ENCODE data around the gene MRTFA.

DNA sequence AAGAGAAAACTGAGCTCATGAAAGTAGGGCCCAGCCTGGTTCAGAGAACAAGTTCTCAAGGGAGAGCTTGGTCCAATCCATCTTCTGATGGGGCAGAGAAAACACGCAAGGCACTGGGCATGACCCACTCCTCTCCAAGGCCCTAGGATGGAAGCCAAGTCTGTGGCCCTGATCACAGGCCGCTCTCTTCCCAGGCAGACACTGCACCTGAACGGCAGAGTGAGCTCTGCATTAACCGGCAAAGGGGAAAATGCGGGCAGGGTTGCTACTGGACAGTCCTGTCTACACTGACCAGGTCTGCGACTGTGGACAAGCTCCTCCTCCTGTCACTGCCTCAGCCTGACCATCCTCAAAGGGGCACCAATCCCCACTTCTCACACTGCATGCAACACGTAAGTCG, 216.8 kb downstream of the MRTFA start:
- no peak for TF ChIP-seq EP300 (IDR thresholded peaks at IDR 0.05)
- TF ChIP-seq POLR2A (IDR thresholded peaks at IDR 0.05) = no peak
